ENCODE data around the gene FBXL16. TPM values are rescaled to one million over a fixed set of nuclear protein-coding genes. Genes with fewer than 3 reads are reported as not detected.
A peak's percentile ranks its signal among the peaks of the same experiment; 100 is the strongest.
"Not testable (repeated sequence)": the region's sequence is repeated elsewhere in the genome, so short reads cannot be mapped to it uniquely, and the experiment has no call there.

Gene FBXL16
- total RNA-seq, 1 experiment from 2014 or later = 14.6 TPM

- DNase-seq (ENCODE audit: low spot score) = no peak
- in situ Hi-C loops (cut with HindIII; ENCODE audit: low sequenced_read_pairs) = loop anchor here (25.0 kb wide), 1 partner anchor 161 kb away; no protein-coding TSS in a partner anchor
Measured at GRCh38 chr16:700684-701584, 4.7 kb downstream of the FBXL16 start.

DNA sequence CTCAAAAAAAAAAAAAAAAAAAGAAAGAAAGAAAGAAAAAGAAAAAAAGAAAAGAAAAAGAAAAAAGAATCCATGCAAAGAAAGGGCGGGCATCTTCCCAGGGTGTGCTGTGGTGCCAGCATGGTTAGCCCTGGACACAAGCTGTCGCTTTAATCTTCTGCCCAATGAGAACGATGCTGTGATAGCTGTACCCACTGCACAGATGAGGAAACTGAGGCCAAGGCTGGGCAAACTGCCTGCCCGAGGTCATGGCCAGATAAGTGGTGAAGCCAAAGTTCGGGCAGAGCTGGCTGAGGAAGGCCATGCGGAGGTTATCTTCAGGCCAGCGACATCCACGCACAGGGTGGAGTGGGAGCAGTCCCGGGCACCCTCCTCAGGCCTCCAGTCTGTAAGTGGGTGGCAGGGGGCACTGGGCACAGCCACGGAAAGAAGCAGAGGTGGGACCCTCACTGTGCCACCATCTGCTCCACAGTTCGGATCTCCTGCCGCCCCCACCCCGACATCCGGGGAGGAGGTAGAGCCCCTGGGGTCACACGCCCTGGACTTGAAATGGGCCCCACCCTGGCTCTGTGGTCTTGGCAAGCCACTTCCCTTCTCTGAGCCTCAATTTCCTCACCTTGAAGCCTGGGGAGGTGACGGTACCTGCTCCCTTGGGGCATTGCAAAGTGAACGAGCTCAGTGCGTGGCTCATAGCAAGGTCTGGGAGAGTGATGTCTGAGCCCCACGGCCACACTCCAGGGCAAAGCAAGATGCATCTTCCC lies 6.5 kb downstream of the FBXL16 start:
- in situ Hi-C loops (cut with HindIII; ENCODE audit: low sequenced_read_pairs) = no loop called here
- no peak for DNase-seq (ENCODE audit: low spot score)

- peak; percentile 71 for DNase-seq (ENCODE audit: low spot score)
- in situ Hi-C loops (cut with HindIII; ENCODE audit: low sequenced_read_pairs) = no loop called here
Measured at GRCh38 chr16:695355-696089, 10.1 kb downstream of the FBXL16 start.

DNA sequence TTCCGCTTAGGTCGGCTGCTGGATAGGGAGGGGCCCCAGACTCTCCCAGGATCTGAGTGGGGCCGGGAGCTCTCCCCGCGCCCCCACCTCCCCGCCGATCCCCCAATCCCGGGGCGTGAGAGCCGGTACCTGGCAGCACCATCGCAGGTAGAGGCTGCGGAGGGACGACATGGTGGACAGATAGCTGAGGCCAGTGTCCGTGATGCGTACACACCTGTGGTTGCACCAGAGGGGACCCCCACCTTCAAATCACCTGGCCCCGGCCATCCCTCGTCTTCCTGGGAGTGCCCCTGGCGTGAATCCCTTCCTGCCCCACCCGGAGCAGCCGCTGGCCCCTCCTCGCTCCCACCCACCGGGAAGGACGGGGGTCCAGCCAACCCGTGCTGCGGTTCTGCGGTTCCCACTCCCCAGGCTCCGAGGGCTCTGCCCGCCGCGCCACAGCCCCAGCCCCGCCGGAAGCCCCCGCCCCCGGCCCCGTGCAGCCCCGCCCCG lies 10.7 kb downstream of the FBXL16 start:
- DNase-seq (ENCODE audit: low spot score) = no peak

DNA sequence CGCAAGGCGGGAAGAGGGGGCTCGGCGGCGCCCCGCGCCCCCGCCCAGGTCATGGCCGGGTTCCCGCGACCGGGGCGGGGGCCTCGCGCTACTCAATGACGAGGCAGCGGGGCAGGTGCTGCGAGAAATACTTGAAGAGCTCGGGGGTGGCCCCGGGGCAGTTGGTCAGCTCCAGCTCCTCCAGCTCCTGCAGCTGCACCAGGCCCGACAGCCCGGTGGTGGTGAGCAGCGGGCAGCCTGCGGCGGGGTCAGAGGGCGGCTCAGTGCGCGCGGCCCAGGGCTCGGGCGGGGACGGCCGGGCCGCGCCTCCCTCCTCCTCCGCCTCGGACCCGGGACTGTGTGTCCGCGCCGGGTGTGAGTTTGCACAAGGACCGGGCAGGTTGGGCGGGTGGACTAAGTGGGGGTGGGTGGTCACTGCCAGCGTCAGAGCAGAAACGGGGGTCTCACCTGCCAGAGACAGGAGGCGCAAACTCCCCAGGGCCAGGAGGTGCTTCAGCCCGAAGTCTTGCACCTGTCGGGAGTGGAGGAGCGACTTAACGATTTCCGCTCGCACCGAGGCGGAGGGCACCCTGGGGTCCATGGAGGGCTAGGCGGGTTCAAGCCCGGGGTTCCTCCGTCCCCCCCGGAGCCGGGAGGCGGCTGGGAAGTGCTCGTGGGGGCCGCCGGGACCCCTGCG lies 11.3 kb downstream of the FBXL16 start:
- in situ Hi-C loops (cut with HindIII; ENCODE audit: low sequenced_read_pairs) = no loop called here
- DNase-seq (ENCODE audit: low spot score) = no peak

More for the DNA sequence above, 10.7 kb downstream of the FBXL16 start:
- in situ Hi-C loops (cut with HindIII; ENCODE audit: low sequenced_read_pairs) = no loop called here

- DNase-seq (ENCODE audit: low spot score) = no peak
- in situ Hi-C loops (cut with HindIII; ENCODE audit: low sequenced_read_pairs) = no loop called here
Measured at GRCh38 chr16:693766-694165, 11.8 kb downstream of the FBXL16 start.

DNA sequence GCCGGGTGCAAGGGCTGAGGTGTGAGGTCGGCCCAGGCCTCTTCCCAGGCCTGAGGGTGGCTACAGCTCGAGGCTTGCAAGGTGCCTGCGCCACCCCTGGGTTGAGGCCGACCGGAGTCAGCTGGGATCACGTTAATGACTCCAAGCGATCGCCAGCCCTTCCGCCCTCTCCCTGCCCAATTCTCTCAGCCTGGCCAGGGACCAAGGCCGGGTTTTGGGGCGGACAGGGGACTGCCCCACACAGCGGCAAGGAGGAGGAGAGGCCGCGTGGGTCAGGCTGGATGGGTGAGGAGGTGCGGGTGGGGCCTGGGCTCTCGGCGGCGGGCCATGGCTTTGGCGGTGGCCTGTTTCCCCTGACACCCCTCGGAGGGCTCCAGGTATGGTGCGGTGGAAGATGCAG lies 12.2 kb downstream of the FBXL16 start:
- no peak for DNase-seq (ENCODE audit: low spot score)

DNA sequence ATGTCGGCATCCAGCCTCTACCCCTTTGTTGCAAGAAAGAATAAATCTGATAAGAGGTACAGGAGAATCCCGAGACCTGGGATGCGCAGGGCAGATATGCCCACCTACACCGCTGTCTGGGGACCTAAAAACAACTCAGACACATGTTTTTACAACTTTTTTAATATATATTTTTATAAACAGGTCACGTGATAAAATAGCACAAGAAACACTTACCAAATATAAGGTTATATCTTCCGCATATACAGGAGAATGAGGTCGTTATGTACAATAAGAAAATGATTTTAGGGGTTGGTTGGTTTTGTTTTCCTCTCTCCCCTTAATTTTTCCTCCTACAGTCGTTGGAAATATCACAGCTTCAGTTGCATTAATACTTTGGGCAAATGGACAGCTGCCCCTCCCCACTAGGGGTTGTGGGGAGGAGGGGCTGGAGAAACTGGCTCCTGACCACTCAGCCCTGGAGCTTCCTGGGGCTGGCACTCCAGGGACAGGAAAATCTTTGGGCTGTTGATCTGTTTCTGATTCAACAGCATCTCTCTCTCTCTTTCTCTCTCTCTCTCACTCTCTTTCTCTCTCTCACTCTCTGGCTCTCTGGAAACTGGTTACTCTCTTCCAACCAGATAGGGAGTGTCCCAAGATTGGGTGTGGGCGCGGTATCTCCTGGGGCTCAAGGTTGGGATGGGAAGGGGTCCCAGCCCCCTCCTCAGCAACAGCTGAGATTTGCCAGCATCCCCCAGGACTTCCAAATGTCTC lies 13.1 kb downstream of the FBXL16 start:
- in situ Hi-C loops (cut with HindIII; ENCODE audit: low sequenced_read_pairs) = no loop called here

More for the DNA sequence above, 12.2 kb downstream of the FBXL16 start:
- in situ Hi-C loops (cut with HindIII; ENCODE audit: low sequenced_read_pairs) = no loop called here

DNA sequence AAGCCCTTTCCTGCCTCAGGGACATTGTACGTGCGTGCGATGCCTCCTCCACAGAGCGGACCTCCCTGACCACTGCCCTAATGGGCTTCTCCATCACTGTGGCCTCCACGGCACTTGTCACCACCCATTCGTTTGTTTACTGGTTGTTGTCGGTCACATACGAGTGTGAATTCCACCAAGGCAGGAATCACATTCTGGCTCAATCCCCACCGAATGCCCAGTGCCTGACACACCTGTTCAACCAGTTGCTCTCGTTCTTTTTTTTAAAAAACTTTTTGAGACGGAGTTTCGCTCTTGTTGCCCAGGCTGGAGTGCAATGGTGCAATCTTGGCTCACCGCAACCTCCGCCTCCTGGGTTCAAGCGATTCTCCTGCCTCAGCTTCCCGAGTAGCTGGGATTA lies 14.4 kb downstream of the FBXL16 start:
- DNase-seq (ENCODE audit: low spot score); in situ Hi-C loops (cut with HindIII; ENCODE audit: low sequenced_read_pairs): not testable (repeated sequence)

More for the DNA sequence above, 13.1 kb downstream of the FBXL16 start:
- no peak for DNase-seq (ENCODE audit: low spot score)

- DNase-seq (ENCODE audit: low spot score) = no peak
- in situ Hi-C loops (cut with HindIII; ENCODE audit: low sequenced_read_pairs) = no loop called here
Measured at GRCh38 chr16:689175-689897, 16.3 kb downstream of the FBXL16 start.

GRCh38 chr16:687499-687898 lies 18.1 kb downstream of the FBXL16 start:
- in situ Hi-C loops (cut with HindIII; ENCODE audit: low sequenced_read_pairs) = no loop called here
- no peak for DNase-seq (ENCODE audit: low spot score)

GRCh38 chr16:686459-687260 lies 18.9 kb downstream of the FBXL16 start:
- DNase-seq (ENCODE audit: low spot score) = no peak
- in situ Hi-C loops (cut with HindIII; ENCODE audit: low sequenced_read_pairs) = no loop called here

DNA sequence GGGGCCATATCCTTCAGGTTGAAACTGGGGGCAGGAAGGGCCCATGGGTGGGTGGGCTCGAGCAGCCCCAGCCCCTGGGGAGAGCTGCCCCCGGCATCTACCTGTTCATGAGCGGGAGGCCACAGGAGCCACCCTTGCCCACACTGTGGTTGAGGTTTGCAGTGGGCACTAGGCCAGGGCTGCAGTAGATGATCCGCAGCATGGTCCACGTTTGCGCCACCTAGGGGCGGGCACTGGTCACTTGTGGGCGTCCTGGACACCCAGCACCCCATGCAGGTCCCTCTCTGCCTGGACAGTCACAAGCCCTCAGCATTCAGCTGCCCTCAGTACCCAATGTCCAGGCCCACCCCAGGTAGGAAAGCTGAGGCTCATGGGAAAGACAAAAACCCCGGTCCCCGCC lies 19.6 kb downstream of the FBXL16 start:
- in situ Hi-C loops (cut with HindIII; ENCODE audit: low sequenced_read_pairs) = no loop called here
- DNase-seq (ENCODE audit: low spot score) = peak; percentile 55

GRCh38 chr16:684961-685696 lies 20.5 kb downstream of the FBXL16 start:
- no peak for DNase-seq (ENCODE audit: low spot score)
- in situ Hi-C loops (cut with HindIII; ENCODE audit: low sequenced_read_pairs) = no loop called here

- in situ Hi-C loops (cut with HindIII; ENCODE audit: low sequenced_read_pairs) = no loop called here
Measured at GRCh38 chr16:684071-684794, 21.4 kb downstream of the FBXL16 start, which contains the start of gene JMJD8. Gene JMJD8, minus strand, starts transcription at chr16:684334. Its CDS starts 15 bp downstream, at chr16:684319.

More at GRCh38 chr16:684071-684794, 21.4 kb downstream of the FBXL16 start, which contains the start of gene JMJD8:
- DNase-seq (ENCODE audit: low spot score) = peak; percentile 91
